Right ventricle myocardium inferior (tissue), 1 donor: ENCODE results near the gene GTF2H4. TPM values are rescaled to one million over a fixed set of nuclear protein-coding genes. Genes with fewer than 3 reads are reported as not detected.

ENCODE experiments used
- ATAC-seq: fragments of 200-7000 bp; cut with Tn5 transposase; one replicate; pipeline ENCODE4 v1.9.1; 2020; ENCODE audit warnings: mild to moderate bottlenecking, moderate library complexity
- DNase-seq: peaks from one replicate; pipeline ENCODE4 v3.0.0; 2021; ENCODE audit errors: missing footprints
- intact Hi-C: fragments of 100-400 bp; cut with DNase I; formaldehyde crosslinking; loops from one replicate; pipeline ENCODE4 v1.11.0; 2022
- total RNA-seq: library from RNA; stranded (reverse); fragmentation: NEBNext Ultra II Directional; extraction: Animal tissue kit (Norgen Biotek cat#: 25700); gene quantifications from one replicate; pipeline ENCODE4 v1.2.1, GENCODE V29; 2021
- donor health status: DM: no; HTN: yes; CAD: no; lungs with severe emphysema.

Gene GTF2H4
- total RNA-seq, 1 donor from 2014 or later: 22.2 TPM

DNA sequence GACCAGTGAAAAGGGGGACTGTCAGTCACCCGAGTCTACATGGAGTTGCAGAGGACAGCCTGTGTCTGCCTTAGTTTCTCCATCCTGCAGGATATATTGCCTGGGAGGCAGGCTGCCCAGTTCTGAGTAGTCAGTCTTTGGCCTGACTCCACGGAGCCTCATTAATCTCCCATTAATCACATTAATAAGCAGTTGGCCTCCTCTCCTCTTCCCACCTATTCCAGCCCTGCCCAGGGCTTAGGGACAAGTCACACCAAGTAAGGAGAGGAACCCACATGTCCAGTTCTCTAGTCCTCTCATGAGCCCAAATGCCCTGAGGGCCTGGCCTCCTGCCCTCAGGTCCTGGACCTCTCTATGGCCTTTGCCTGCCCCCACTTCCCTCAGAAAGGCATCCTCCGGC, 31.5 kb downstream of the GTF2H4 start:
- no peak for DNase-seq
- ATAC-seq: no peak

GRCh38 chr6:30940361-30940986, 32.5 kb downstream of the GTF2H4 start, which contains the start of gene MUCL3:
MUCL3 (plus strand) TSS chr6:30940973; CDS start chr6:30941000, 27 bp downstream.
- no peak for ATAC-seq
- intact Hi-C loops: loop anchor here (5.0 kb wide), 1 partner anchor 102 kb away; no protein-coding TSS in a partner anchor

More for the DNA sequence above, 31.5 kb downstream of the GTF2H4 start:
- intact Hi-C loops: no loop called here

DNA sequence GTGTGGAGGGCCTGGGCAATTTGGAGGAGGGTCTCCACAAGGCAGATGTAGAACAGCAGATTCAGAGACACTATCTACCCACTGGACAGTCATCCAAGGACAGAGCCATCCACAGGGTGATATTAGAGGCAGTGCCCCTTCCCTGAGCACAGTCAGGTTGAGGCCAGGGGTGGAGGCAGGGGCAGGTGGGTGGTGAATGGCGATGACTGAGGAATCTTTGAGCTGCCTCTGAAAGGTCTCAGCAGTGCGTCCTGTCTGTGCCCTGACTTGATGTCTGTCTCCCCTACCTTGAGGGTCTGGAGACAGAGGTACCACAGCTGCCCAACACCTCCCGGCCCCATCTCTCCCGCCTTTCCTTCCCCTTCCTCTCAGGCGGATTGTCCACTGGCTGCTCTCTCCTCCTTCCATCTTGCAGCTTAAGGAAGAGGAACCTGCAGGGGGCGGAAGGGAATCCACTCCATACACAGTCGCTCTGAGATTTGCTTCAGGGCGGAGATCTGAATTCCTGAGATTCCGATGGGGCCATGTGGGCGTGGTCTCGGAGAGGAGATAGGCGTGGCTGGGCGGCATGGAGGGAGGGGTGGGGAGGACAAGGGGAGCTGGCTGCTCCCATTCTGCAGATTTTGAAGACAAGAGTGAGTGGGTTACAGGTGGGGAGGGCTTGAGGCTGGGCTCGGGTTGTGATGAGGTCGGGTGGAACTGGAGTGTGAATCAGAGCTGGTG, 34.5 kb downstream of the GTF2H4 start:
- DNase-seq: peak; percentile 85
- intact Hi-C loops: loop anchor here (5.0 kb wide), 1 partner anchor 100 kb away; no protein-coding TSS in a partner anchor
- peak; percentile 79 for ATAC-seq

More at GRCh38 chr6:30940361-30940986, 32.5 kb downstream of the GTF2H4 start, which contains the start of gene MUCL3:
- DNase-seq: no peak

GRCh38 chr6:30944051-30944450, 36.0 kb downstream of the GTF2H4 start:
- intact Hi-C loops: loop anchor here (5.0 kb wide), 1 partner anchor 98 kb away; no protein-coding TSS in a partner anchor
- ATAC-seq: no peak
- DNase-seq: no peak

- intact Hi-C loops: no loop called here
- no peak for ATAC-seq
Measured at GRCh38 chr6:30945281-30945680, 37.3 kb downstream of the GTF2H4 start.

GRCh38 chr6:30947231-30947630, 39.2 kb downstream of the GTF2H4 start:
- ATAC-seq: no peak
- no peak for DNase-seq
- intact Hi-C loops: no loop called here

More at GRCh38 chr6:30945281-30945680, 37.3 kb downstream of the GTF2H4 start:
- no peak for DNase-seq

- no peak for DNase-seq
- intact Hi-C loops: no loop called here
Measured at GRCh38 chr6:30948811-30949210, 40.8 kb downstream of the GTF2H4 start.

GRCh38 chr6:30951907-30952469, 44.0 kb downstream of the GTF2H4 start:
- DNase-seq: no peak
- ATAC-seq: no peak
- intact Hi-C loops: no loop called here

More at GRCh38 chr6:30948811-30949210, 40.8 kb downstream of the GTF2H4 start:
- ATAC-seq: no peak

DNA sequence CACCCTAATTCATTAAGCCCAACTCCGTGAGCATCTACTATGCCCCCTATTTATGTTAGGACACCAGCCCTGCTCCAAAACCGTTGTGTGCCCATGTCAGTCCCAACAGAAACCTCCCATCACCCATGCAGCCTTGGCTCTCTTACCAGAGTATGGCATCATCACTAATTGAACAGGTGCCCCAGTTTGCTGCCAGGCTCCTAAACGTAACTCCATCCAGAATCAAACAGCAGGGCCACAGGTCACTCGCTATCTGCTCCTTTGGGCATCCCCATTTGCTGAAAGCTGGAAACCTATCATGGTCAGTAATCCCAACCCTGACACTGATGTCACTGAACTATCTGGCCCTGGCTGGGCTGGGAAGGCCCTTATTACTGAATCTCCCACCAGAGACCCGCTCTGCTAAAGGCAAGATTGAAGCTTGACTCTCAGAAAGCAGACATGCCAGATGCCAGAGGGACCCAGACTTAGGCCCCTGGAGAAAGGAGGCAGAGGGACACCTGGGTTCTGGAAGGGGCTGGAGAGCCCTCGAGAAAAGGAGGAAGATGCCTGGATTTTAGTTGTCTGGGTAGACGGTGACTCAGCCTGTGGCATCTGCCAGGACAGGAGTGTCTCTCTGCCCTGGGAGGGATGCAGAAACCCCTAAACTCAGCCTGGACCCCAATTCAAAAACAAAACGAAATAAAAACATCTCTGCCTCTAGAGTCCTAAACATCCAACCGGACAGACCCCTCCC, 46.8 kb downstream of the GTF2H4 start:
- ATAC-seq (no peak), DNase-seq (no peak)
- intact Hi-C loops: no loop called here

- DNase-seq: peak; percentile 82
- intact Hi-C loops: no loop called here
- peak; percentile 89 for ATAC-seq
Measured at GRCh38 chr6:30955367-30956042, 47.5 kb downstream of the GTF2H4 start.

GRCh38 chr6:30957716-30958115, 49.7 kb downstream of the GTF2H4 start:
- intact Hi-C loops: no loop called here
- ATAC-seq (no peak), DNase-seq (no peak)

GRCh38 chr6:30960907-30961673, 53.1 kb downstream of the GTF2H4 start:
- DNase-seq: no peak
- intact Hi-C loops: no loop called here
- ATAC-seq: no peak

- no peak for DNase-seq
- intact Hi-C loops: no loop called here
- ATAC-seq: no peak
Measured at GRCh38 chr6:30962716-30963115, 54.7 kb downstream of the GTF2H4 start.

DNA sequence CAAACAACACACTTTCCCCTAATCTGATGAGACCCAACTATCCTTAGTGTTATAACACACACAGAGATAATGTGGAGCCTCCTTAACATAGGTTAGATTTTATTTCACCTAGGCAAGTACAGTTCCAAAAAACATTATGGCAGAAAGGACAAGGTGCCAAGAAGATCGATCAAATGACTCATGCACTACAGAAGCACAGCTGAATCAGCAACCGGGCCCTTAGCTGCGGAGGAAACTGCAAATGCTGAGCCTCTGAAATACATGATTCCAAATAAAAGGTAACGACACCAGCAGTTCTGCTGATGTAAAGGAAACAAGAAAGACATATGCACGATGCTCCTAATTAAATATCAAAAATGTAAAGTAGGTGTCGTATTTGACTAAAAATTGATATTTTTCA, 55.6 kb downstream of the GTF2H4 start:
- ATAC-seq (no peak), DNase-seq (no peak)
- intact Hi-C loops: no loop called here
